Kidney (tissue), 14 donors: ENCODE measurements around the gene PLCH1. TPM values are rescaled to one million over a fixed set of nuclear protein-coding genes. Genes with fewer than 3 reads are reported as not detected.

Source experiments
- DNase-seq, 5 donors: peaks; one replicate each; pipeline ENCODE4 v3.0.0-alpha.2; 2013 to 2020
- FAIRE-seq: peaks from 2 replicates; lab custom pipeline; 2012; peaks lifted over from hg19 to GRCh38; lab: Jason Lieb, UNC
- H3K27ac ChIP-seq, 2 donors: one replicate each; pipeline ENCODE4 v1.7.0; 2013; ENCODE audit warnings: low read depth in 2 of 2, low read length in 2 of 2, inconsistent platforms in 1 of 2
- H3K27me3 ChIP-seq: one replicate; pipeline ENCODE4 v1.7.1; 2013; ENCODE audit warnings: low read length, inconsistent platforms; ENCODE audit not compliant: control insufficient read depth, insufficient read depth
- H3K36me3 ChIP-seq, 3 donors: one replicate each; pipeline versions ENCODE4 v1.7.0 to v1.7.1; 2013; ENCODE audit warnings: low read length in 3 of 3, control low read depth in 1 of 3, inconsistent platforms in 1 of 3; ENCODE audit not compliant: insufficient read depth in 3 of 3, control insufficient read depth in 2 of 3
- H3K4me1 ChIP-seq, 3 donors: one replicate each; pipeline versions ENCODE4 v1.7.0 to v1.7.1; 2013; ENCODE audit warnings: low read length in 3 of 3, inconsistent platforms in 1 of 3, low read depth in 1 of 3; ENCODE audit not compliant: control insufficient read depth in 2 of 3, insufficient read depth in 2 of 3
- H3K4me3 ChIP-seq, 3 donors: one replicate each; pipeline versions ENCODE4 v1.7.0 to v1.8.1; 2013; ENCODE audit warnings: low read length in 3 of 3, control low read depth in 1 of 3, inconsistent platforms in 1 of 3
- H3K9ac ChIP-seq, 3 donors: one replicate each; pipeline versions ENCODE4 v1.7.0 to v1.7.1; 2013; ENCODE audit warnings: low read length in 3 of 3, control low read depth in 1 of 3, inconsistent platforms in 1 of 3
- H3K9me3 ChIP-seq, 3 donors: one replicate each; pipeline versions ENCODE4 v1.7.0 to v1.7.1; 2013; ENCODE audit warnings: low read length in 3 of 3, control low read depth in 1 of 3, inconsistent platforms in 1 of 3; ENCODE audit not compliant: control insufficient read depth in 2 of 3, insufficient read depth in 1 of 3
- intact Hi-C: fragments of 100-400 bp; cut with DNase I; formaldehyde crosslinking; loops from one replicate; pipeline ENCODE4 v1.11.1; 2022
- polyA plus RNA-seq: library from polyadenylated mRNA; stranded (reverse); fragments of 350-450 nt; fragmentation: Illumina TruSeq; extraction: RNeasy Lipid Tissue Mini Kit (QIAGEN cat#74804); gene quantifications from one replicate; pipeline ENCODE4 v1.2.3, GENCODE V29; 2014; ENCODE audit warnings: low read depth, low replicate concordance; ENCODE audit not compliant: insufficient read depth
- total RNA-seq: library from RNA; stranded (reverse); fragmentation: NEBNext Ultra II Directional; extraction: Animal tissue kit (Norgen Biotek cat#: 25700); gene quantifications from one replicate; pipeline ENCODE4 v1.2.1, GENCODE V29; 2021
- TF ChIP-seq, protein P1 (sequence below): IDR thresholded peaks from 3 replicates; pipeline ENCODE4 v1.5.1; 2012; ENCODE audit warnings: mild to moderate bottlenecking, moderate library complexity, borderline replicate concordance; ENCODE audit not compliant: insufficient read depth; ENCODE audit errors: extremely low read depth
- donor health status: control.
- donor health status: control.
- donor health status: control.
- donor health status: control.
- donor health status: control.
- donor health status: DM: yes; HTN: yes; CAD: no.
- donor health status: Normal renal cell carcinoma (clear cell type).

Gene PLCH1
- total and polyA plus RNA-seq, 2 donors from 2014 or later: 1.6 to 9.6 TPM

GRCh38 chr3:155753038-155753639 lies 8.3 kb upstream of the PLCH1 start:
- TF ChIP-seq, protein P1, sequence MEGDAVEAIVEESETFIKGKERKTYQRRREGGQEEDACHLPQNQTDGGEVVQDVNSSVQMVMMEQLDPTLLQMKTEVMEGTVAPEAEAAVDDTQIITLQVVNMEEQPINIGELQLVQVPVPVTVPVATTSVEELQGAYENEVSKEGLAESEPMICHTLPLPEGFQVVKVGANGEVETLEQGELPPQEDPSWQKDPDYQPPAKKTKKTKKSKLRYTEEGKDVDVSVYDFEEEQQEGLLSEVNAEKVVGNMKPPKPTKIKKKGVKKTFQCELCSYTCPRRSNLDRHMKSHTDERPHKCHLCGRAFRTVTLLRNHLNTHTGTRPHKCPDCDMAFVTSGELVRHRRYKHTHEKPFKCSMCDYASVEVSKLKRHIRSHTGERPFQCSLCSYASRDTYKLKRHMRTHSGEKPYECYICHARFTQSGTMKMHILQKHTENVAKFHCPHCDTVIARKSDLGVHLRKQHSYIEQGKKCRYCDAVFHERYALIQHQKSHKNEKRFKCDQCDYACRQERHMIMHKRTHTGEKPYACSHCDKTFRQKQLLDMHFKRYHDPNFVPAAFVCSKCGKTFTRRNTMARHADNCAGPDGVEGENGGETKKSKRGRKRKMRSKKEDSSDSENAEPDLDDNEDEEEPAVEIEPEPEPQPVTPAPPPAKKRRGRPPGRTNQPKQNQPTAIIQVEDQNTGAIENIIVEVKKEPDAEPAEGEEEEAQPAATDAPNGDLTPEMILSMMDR: peak; percentile 21
- Histone ChIP-seq H3K27me3 (no peaks in the 10 kb centered on the region), H3K9me3 (no peaks in the 10 kb centered on the region), H3K9ac (no peak overlapping the region), H3K27ac (no peak overlapping the region), H3K36me3 (no peaks in the 10 kb centered on the region), H3K4me3 (no peak overlapping the region), H3K4me1 (no peaks in the 10 kb centered on the region)
- FAIRE-seq: no peak
- intact Hi-C loops: no loop called here
- peak in 1 of 5 donors; percentile 29 for DNase-seq

- Histone ChIP-seq H3K27ac (no peak overlapping the region), H3K9ac (no peak overlapping the region), H3K4me3 (no peak overlapping the region), H3K9me3 (no peaks in the 10 kb centered on the region), H3K4me1 (no peaks in the 10 kb centered on the region), H3K27me3 (no peaks in the 10 kb centered on the region), H3K36me3 (no peaks in the 10 kb centered on the region)
- DNase-seq (peak in 1 of 5 donors; percentile 30), FAIRE-seq (no peak)
- TF ChIP-seq, protein P1: no peak
- intact Hi-C loops: no loop called here
Measured at GRCh38 chr3:155748611-155749365, 3.9 kb upstream of the PLCH1 start.

- intact Hi-C loops: no loop called here
- FAIRE-seq: no peak
Measured at GRCh38 chr3:155747946-155748290, 3.0 kb upstream of the PLCH1 start.

More at GRCh38 chr3:155747946-155748290, 3.0 kb upstream of the PLCH1 start:
- TF ChIP-seq, protein P1: no peak
- no peak overlapping the region for H3K9ac ChIP-seq
- no peak for DNase-seq
- H3K4me3 ChIP-seq: no peak overlapping the region
- no peaks in the 10 kb centered on the region for H3K4me1 ChIP-seq
- H3K27ac ChIP-seq: no peak overlapping the region
- no peaks in the 10 kb centered on the region for H3K9me3 ChIP-seq
- H3K27me3 ChIP-seq: no peaks in the 10 kb centered on the region
- no peaks in the 10 kb centered on the region for H3K36me3 ChIP-seq
